HepG2 (cell line): ENCODE measurements around the gene HLA-B. TPM values are rescaled to one million over a fixed set of nuclear protein-coding genes. Genes with fewer than 3 reads are reported as not detected.
A peak's percentile ranks its signal among the peaks of the same experiment; 100 is the strongest.

Experiments
- ARNTL ChIP-seq: sonication (generic); formaldehyde crosslinking; IDR thresholded peaks from 2 replicates; pipeline ENCODE4 v1.4.0; 2020; ENCODE audit warnings: mild to moderate bottlenecking, missing genetic modification reagents
- ATM ChIP-seq: fragments of 450-650 bp; IDR thresholded peaks from 2 replicates; pipeline ENCODE4 v1.7.1; 2017; ENCODE audit warnings: mild to moderate bottlenecking, borderline replicate concordance
- CEBPZ ChIP-seq: IDR thresholded peaks from 2 replicates; pipeline ENCODE4 v1.6.1; 2012; ENCODE audit warnings: low read length, improper control_type of control experiment
- ELF1 ChIP-seq: sonication (generic); formaldehyde crosslinking; IDR thresholded peaks from 2 replicates; pipeline ENCODE4 v1.4.0; 2020; ENCODE audit warnings: missing genetic modification reagents
- EP300 ChIP-seq, 3 experiments: sonication (generic) in 1 of 3; formaldehyde crosslinking in 1 of 3; IDR thresholded peaks; 2 replicates each; pipeline versions ENCODE4 v1.5.1 to v1.6.1; 2011 to 2020; ENCODE audit warnings: low read depth in 2 of 3, low read length in 2 of 3, borderline replicate concordance in 1 of 3, improper control_type of control experiment in 1 of 3, mild to moderate bottlenecking in 1 of 3, missing genetic modification reagents in 1 of 3, moderate library complexity in 1 of 3
- GATA4 ChIP-seq: sonication (generic); IDR thresholded peaks from 2 replicates; pipeline ENCODE4 v1.6.1; 2016; ENCODE audit warnings: antibody characterized with exemption, low read depth, borderline replicate concordance
- HDAC1 ChIP-seq: sonication (generic); formaldehyde crosslinking; IDR thresholded peaks from 2 replicates; pipeline ENCODE4 v1.5.1; 2020; ENCODE audit warnings: mild to moderate bottlenecking, missing genetic modification reagents
- HNRNPK ChIP-seq: fragments of 200-400 bp; formaldehyde crosslinking; IDR thresholded peaks from 2 replicates; pipeline ENCODE4 v1.6.1; 2018; ENCODE audit warnings: low read length, low read depth, moderate library complexity, mild to moderate bottlenecking; ENCODE audit not compliant: poor library complexity, severe bottlenecking
- MAFG ChIP-seq: sonication (generic); formaldehyde crosslinking; IDR thresholded peaks from 2 replicates; pipeline ENCODE4 v1.5.1; 2020; ENCODE audit warnings: mild to moderate bottlenecking, missing genetic modification reagents
- MZF1 ChIP-seq: sonication (generic); formaldehyde crosslinking; IDR thresholded peaks from 2 replicates; pipeline ENCODE4 v1.8.1; 2023; ENCODE audit warnings: mild to moderate bottlenecking, missing genetic modification reagents, borderline replicate concordance
- NCOA2 ChIP-seq: sonication (generic); formaldehyde crosslinking; IDR thresholded peaks from 2 replicates; pipeline ENCODE4 v1.8.0; 2022; ENCODE audit warnings: inconsistent platforms
- NKX3-1 ChIP-seq: sonication (generic); formaldehyde crosslinking; IDR thresholded peaks from 2 replicates; pipeline ENCODE4 v1.5.0; 2020; ENCODE audit warnings: missing genetic modification reagents
- SETDB1 ChIP-seq: sonication (generic); formaldehyde crosslinking; IDR thresholded peaks from 2 replicates; pipeline ENCODE4 v1.5.1; 2020; ENCODE audit warnings: missing genetic modification reagents, mild to moderate bottlenecking, borderline replicate concordance
- SRSF1 ChIP-seq: fragments of 200-400 bp; formaldehyde crosslinking; optimal IDR thresholded peaks from 2 replicates; pipeline ENCODE3; 2017; ENCODE audit warnings: mild to moderate bottlenecking, low read depth, low read length, moderate library complexity
- XRCC5 ChIP-seq: fragments of 200-400 bp; formaldehyde crosslinking; optimal IDR thresholded peaks from 2 replicates; pipeline ENCODE3; 2017; ENCODE audit warnings: mild to moderate bottlenecking, low read length
- YEATS2 ChIP-seq: sonication (generic); formaldehyde crosslinking; IDR thresholded peaks from 2 replicates; pipeline ENCODE4 v1.4.0; 2020; ENCODE audit warnings: missing genetic modification reagents, borderline replicate concordance
- ZBTB8A ChIP-seq: sonication (generic); formaldehyde crosslinking; IDR thresholded peaks from 2 replicates; pipeline ENCODE4 v1.4.0; 2020; ENCODE audit warnings: mild to moderate bottlenecking, low read depth, missing genetic modification reagents, borderline replicate concordance
- ZNF17 ChIP-seq: sonication (generic); formaldehyde crosslinking; IDR thresholded peaks from 2 replicates; pipeline ENCODE4 v1.5.0; 2020; ENCODE audit warnings: mild to moderate bottlenecking, missing genetic modification reagents
- polyA plus RNA-seq, 8 experiments: library from polyadenylated mRNA; depleted of rRNA in 3 of 8; stranded (reverse) in 7 of 8; unstranded in 1 of 8; fragments of >200 nt; fragmentation: Illumina TruSeq in 4 of 8; extraction: Trizol in 4 of 8; gene quantifications; 2 replicates each; pipeline versions ENCODE4 v1.2.1 to v1.2.3, GENCODE V29; 2011 to 2016; ENCODE audit warnings: low read depth in 4 of 8, missing spikeins in 1 of 8, mixed read lengths in 1 of 8; ENCODE audit not compliant: insufficient read depth in 1 of 8
- total RNA-seq, 5 experiments: library from RNA; depleted of rRNA; stranded (reverse); fragments of >200 nt; fragmentation: Illumina TruSeq; extraction: Trizol; gene quantifications; 2 replicates each; pipeline ENCODE4 v1.2.3, GENCODE V29; 2016; ENCODE audit warnings: low read depth in 1 of 5
- TF ChIP-seq, protein P1 (sequence below): sonication (generic); formaldehyde crosslinking; IDR thresholded peaks from 2 replicates; pipeline ENCODE4; 2020; ENCODE audit warnings: missing genetic modification reagents, mild to moderate bottlenecking, borderline replicate concordance

The HLA-B gene
- total and polyA plus RNA-seq, 2 of the 13 experiments (the other 11 are each of a cell fraction or from before 2014, with no cell fraction given) = 35.3 to 88.9 TPM

DNA sequence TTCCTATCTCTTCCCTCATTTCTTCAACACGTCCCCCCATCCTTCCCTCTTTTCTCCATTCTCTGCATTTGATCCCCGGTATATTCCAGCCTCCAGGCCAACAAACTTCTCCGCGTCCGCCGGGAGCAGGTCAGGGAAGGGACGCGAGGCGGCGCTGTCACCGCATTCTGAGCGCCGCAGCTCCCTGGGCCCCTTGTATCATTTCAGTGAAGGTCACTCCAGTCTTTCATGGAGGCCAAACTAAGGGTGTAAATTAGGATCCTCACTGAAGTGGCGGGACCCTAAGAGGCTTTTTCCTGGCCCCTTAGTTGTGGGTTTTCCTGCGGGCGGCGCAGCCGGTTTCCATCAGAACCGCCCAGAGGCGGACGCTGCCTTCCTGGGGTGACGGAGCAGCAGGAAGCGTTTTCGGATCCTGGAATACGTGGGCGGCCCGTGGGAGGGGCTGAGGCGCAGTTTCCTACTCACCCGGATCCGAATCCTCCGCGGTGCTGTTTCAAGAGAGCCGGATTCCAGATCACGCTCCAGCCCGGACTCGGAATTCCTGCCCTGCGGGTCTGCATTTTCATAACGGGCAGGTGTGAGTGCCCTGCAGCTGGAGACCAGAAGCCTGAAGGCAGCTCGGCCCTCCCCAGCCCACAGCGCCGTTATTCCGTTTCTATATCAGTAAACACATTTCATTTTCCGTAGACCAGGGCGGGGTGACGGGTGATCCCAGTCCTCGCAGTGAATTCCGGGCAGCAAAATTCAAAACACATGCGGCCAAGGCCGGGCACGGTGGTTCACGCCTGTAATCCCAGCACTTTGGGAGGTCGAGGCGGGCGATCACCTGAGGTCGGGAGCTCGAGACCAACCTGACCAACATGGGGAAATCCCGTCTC lies 42.8 kb upstream of the HLA-B start (continued):
- TF ChIP-seq NKX3-1 (CRISPR knock-in tag) = 0 out of 2 replicates have a peak, but pooled peaks have one; percentile 4
- TF ChIP-seq ATM = no peak
- TF ChIP-seq, protein P1, sequence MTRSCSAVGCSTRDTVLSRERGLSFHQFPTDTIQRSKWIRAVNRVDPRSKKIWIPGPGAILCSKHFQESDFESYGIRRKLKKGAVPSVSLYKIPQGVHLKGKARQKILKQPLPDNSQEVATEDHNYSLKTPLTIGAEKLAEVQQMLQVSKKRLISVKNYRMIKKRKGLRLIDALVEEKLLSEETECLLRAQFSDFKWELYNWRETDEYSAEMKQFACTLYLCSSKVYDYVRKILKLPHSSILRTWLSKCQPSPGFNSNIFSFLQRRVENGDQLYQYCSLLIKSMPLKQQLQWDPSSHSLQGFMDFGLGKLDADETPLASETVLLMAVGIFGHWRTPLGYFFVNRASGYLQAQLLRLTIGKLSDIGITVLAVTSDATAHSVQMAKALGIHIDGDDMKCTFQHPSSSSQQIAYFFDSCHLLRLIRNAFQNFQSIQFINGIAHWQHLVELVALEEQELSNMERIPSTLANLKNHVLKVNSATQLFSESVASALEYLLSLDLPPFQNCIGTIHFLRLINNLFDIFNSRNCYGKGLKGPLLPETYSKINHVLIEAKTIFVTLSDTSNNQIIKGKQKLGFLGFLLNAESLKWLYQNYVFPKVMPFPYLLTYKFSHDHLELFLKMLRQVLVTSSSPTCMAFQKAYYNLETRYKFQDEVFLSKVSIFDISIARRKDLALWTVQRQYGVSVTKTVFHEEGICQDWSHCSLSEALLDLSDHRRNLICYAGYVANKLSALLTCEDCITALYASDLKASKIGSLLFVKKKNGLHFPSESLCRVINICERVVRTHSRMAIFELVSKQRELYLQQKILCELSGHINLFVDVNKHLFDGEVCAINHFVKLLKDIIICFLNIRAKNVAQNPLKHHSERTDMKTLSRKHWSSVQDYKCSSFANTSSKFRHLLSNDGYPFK (CRISPR knock-in tag) = peak; percentile 61; the same call in 1 of the 2 replicates
- peak; percentile 93 for TF ChIP-seq XRCC5
- TF ChIP-seq SRSF1 = peak; percentile 75
- no peak for TF ChIP-seq CEBPZ
- no peak for TF ChIP-seq SETDB1 (CRISPR knock-in tag)
- TF ChIP-seq NCOA2 (CRISPR knock-in tag) = peak; percentile 53; the same call in 1 of the 2 replicates
- peak; percentile 71; the same call in 1 of the 2 replicates for TF ChIP-seq ELF1 (CRISPR knock-in tag)
- 0 out of 2 replicates have a peak, but pooled peaks have one; percentile 33 for TF ChIP-seq ARNTL (CRISPR knock-in tag)
- TF ChIP-seq GATA4 = 0 out of 2 replicates have a peak, but pooled peaks have one; percentile 9
- TF ChIP-seq YEATS2 (CRISPR knock-in tag) = peak; percentile 65; the same call in 1 of the 2 replicates
- no peak for TF ChIP-seq MZF1
- TF ChIP-seq HDAC1 (CRISPR knock-in tag) = 0 out of 2 replicates have a peak, but pooled peaks have one; percentile 60
- peak; percentile 28 for TF ChIP-seq HNRNPK
- no peak for TF ChIP-seq ZNF17 (CRISPR knock-in tag)
- no peak for TF ChIP-seq EP300 (IDR thresholded peaks at IDR 0.05; ENCODE audit: low read depth in 2 of 2, low read length in 2 of 2)
- TF ChIP-seq EP300 (CRISPR knock-in tag; IDR thresholded peaks at IDR 0.05; ENCODE audit: borderline replicate concordance) = no peak; the same call in 1 of the 2 replicates
- no peak; the same call in 1 of the 2 replicates for TF ChIP-seq ZBTB8A (CRISPR knock-in tag)
- no peak for TF ChIP-seq MAFG (CRISPR knock-in tag)
